Measurements from ENCODE around the gene PPP1R16B.

The PPP1R16B gene

DNA sequence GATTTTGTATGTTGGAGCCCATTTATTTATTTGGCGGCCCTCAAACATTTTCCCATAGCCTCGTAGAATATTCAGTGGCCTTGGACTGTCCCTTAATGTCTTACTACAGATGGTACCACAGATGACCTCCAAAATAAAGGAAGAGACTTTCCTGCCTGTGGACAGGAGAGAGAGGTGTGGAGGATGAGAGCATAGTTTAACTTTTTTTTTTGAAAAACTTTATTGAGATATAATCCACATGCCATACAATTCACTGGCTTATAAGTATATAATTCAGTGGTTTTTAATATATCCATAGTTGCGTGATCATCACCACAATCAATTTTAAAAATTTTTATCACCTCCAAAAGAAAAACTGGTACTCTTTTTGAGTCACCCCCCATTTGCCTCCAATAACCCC, 4.6 kb upstream of the PPP1R16B start:
- H4K91ac ChIP-seq (ENCODE audit: low read length) = no peak overlapping the region
- H4K8ac ChIP-seq (ENCODE audit: low read length) = no peak overlapping the region
- 100% methylated on average over 1 of the region's 3 CpGs for WGBS
- no peak overlapping the region for H2AK5ac ChIP-seq (ENCODE audit: low read length, severe bottlenecking)
- H3K14ac ChIP-seq (ENCODE audit: low read length in 2 of 2) = no peak overlapping the region
- H3K4me2 ChIP-seq (ENCODE audit: low read length, poor library complexity, severe bottlenecking) = no peak overlapping the region
- no peak for DNase-seq
- H3K23ac ChIP-seq (ENCODE audit: low read length in 2 of 2) = no peak overlapping the region
- no peak overlapping the region for H2BK12ac ChIP-seq (ENCODE audit: low read length in 2 of 2)
- H3K27me3 ChIP-seq (ENCODE audit: control insufficient read depth in 1 of 2, insufficient read depth in 1 of 2, low read length in 2 of 2) = peaks cover 22 to 31% of the 10 kb centered on the region in 2 experiments
- H3K18ac ChIP-seq (ENCODE audit: low read depth in 1 of 2, low read length in 2 of 2) = no peak overlapping the region
- H2AFZ ChIP-seq (ENCODE audit: low read depth, low read length) = no peak overlapping the region
- peaks cover 9% of the 10 kb centered on the region for H3K4me1 ChIP-seq (ENCODE audit: control insufficient read depth, insufficient read depth, low read depth, low read length)
- H3K27ac ChIP-seq (ENCODE audit: low read length, poor library complexity, severe bottlenecking) = no peak overlapping the region
- H2BK15ac ChIP-seq (ENCODE audit: low read depth, poor library complexity, severe bottlenecking) = no peak overlapping the region
- H3K9ac ChIP-seq (ENCODE audit: low read length) = no peak overlapping the region
- H3K9me3 ChIP-seq (ENCODE audit: control insufficient read depth, low read length) = no peaks in the 10 kb centered on the region
- no peak overlapping the region for H2BK5ac ChIP-seq (ENCODE audit: low read depth, low read length, poor library complexity, severe bottlenecking)
- no peak overlapping the region for H3K4me3 ChIP-seq (ENCODE audit: insufficient read depth in 1 of 2, low read depth in 1 of 2, low read length in 2 of 2)
- no peak overlapping the region for H2BK120ac ChIP-seq (ENCODE audit: low read depth, low read length)
- no peaks in the 10 kb centered on the region for H3K79me1 ChIP-seq (replicated peaks; ENCODE audit: low read length, poor library complexity, severe bottlenecking)
- no peaks in the 10 kb centered on the region for H3K36me3 ChIP-seq (ENCODE audit: control insufficient read depth in 1 of 2, insufficient read depth in 2 of 2, low read depth in 1 of 2, low read length in 2 of 2)
- no peak overlapping the region for H3K4ac ChIP-seq (ENCODE audit: low read depth in 1 of 2, low read length in 2 of 2)

DNA sequence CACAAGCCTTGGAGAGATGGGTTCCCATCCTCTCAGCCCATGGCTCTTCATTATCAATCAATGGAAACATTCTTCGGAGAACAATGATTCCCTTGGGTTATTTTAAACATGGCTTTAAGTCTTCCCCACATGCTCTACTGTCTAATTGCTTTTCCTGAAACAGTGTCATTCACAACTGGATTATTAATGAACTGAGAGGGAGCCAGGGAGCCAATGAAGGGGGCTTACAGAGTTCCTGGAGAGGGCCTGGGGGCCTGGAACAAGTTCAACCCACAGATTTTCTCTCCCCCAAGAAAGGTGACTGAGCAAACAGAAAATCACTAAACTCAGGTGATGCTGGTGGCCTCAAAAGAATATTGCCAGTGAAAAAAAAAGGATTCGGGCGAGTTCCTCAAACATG, 1.3 kb upstream of the PPP1R16B start:
- no peak for DNase-seq
- Histone ChIP-seq H3K4me2 (ENCODE audit: low read length, poor library complexity, severe bottlenecking) (no peak overlapping the region), H3K4me1 (ENCODE audit: control insufficient read depth, insufficient read depth, low read depth, low read length) (peaks cover 21% of the 10 kb centered on the region), H4K8ac (ENCODE audit: low read length) (no peak overlapping the region), H3K27me3 (ENCODE audit: control insufficient read depth in 1 of 2, insufficient read depth in 1 of 2, low read length in 2 of 2) (peaks cover 42 to 51% of the 10 kb centered on the region in 2 experiments), H3K36me3 (ENCODE audit: control insufficient read depth in 1 of 2, insufficient read depth in 2 of 2, low read depth in 1 of 2, low read length in 2 of 2) (no peaks in the 10 kb centered on the region), H3K9ac (ENCODE audit: low read length) (no peak overlapping the region), H3K4me3 (ENCODE audit: insufficient read depth in 1 of 2, low read depth in 1 of 2, low read length in 2 of 2) (no peak overlapping the region), H2BK12ac (ENCODE audit: low read length in 2 of 2) (no peak overlapping the region), H3K14ac (ENCODE audit: low read length in 2 of 2) (no peak overlapping the region), H3K23ac (ENCODE audit: low read length in 2 of 2) (no peak overlapping the region), H3K9me3 (ENCODE audit: control insufficient read depth, low read length) (no peaks in the 10 kb centered on the region), H2AFZ (ENCODE audit: low read depth, low read length) (no peak overlapping the region), H2AK5ac (ENCODE audit: low read length, severe bottlenecking) (no peak overlapping the region), H2BK5ac (ENCODE audit: low read depth, low read length, poor library complexity, severe bottlenecking) (no peak overlapping the region), H3K79me1 (replicated peaks; ENCODE audit: low read length, poor library complexity, severe bottlenecking) (no peaks in the 10 kb centered on the region), H3K4ac (ENCODE audit: low read depth in 1 of 2, low read length in 2 of 2) (no peak overlapping the region), H2BK120ac (ENCODE audit: low read depth, low read length) (no peak overlapping the region), H2BK15ac (ENCODE audit: low read depth, poor library complexity, severe bottlenecking) (no peak overlapping the region), H3K18ac (ENCODE audit: low read depth in 1 of 2, low read length in 2 of 2) (no peak overlapping the region), H4K91ac (ENCODE audit: low read length) (no peak overlapping the region), H3K27ac (ENCODE audit: low read length, poor library complexity, severe bottlenecking) (no peak overlapping the region)
- WGBS = 96% methylated on average over 2 of the region's 3 CpGs

DNA sequence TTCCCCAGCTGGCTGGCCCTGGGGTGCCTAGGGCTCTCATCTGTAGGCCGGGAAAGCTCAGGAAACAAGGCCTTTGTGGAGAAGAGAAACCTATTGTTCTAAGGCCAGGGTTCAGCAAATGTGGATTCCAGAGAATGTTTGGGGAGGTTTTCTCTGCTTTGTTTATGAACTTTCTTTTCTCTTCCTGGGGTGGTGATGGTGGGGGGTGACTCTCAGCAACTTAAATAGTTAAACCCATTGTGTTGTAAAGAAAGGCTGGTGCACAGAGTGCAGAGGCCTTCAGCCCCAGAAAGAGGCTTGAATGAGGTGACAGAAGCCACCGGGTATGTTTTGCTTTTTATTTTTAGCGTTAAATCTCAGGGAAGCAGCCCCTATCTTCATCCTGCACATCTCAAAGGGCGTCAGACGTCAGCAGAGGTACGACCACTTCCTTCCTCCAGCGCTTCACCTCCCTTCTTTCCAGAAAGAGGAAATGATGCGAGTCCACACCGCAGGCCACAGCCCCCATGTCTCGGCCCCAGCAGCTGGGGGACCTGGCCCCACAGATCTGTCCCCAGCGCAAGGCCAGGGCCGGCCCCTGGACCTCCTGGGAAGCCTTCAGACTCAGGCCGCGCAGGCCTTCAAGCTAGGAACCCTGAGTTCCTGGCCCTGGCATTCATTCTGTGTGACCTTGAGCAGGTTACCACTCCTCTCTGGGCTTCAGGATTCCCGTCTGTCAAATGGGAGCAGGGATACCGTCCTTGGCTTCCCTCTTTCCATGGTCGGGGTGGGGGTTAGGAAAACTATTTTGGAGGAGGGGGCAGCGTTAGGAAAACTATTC, 605 bp upstream of the PPP1R16B start:
- Histone ChIP-seq H3K36me3 (ENCODE audit: control insufficient read depth in 1 of 2, insufficient read depth in 2 of 2, low read depth in 1 of 2, low read length in 2 of 2) (no peaks in the 10 kb centered on the region), H3K9me3 (ENCODE audit: control insufficient read depth, low read length) (no peaks in the 10 kb centered on the region), H4K91ac (ENCODE audit: low read length) (no peak overlapping the region), H3K79me1 (replicated peaks; ENCODE audit: low read length, poor library complexity, severe bottlenecking) (no peaks in the 10 kb centered on the region), H2BK120ac (ENCODE audit: low read depth, low read length) (no peak overlapping the region), H3K18ac (ENCODE audit: low read depth in 1 of 2, low read length in 2 of 2) (no peak overlapping the region), H4K8ac (ENCODE audit: low read length) (no peak overlapping the region), H2BK5ac (ENCODE audit: low read depth, low read length, poor library complexity, severe bottlenecking) (no peak overlapping the region), H3K23ac (ENCODE audit: low read length in 2 of 2) (no peak overlapping the region), H2AK5ac (ENCODE audit: low read length, severe bottlenecking) (no peak overlapping the region), H3K14ac (ENCODE audit: low read length in 2 of 2) (no peak overlapping the region), H3K9ac (ENCODE audit: low read length) (no peak overlapping the region), H3K27ac (ENCODE audit: low read length, poor library complexity, severe bottlenecking) (no peak overlapping the region), H2AFZ (ENCODE audit: low read depth, low read length) (no peak overlapping the region), H3K4me2 (ENCODE audit: low read length, poor library complexity, severe bottlenecking) (peak overlapping the region; percentile 98), H2BK15ac (ENCODE audit: low read depth, poor library complexity, severe bottlenecking) (no peak overlapping the region), H3K4ac (ENCODE audit: low read depth in 1 of 2, low read length in 2 of 2) (no peak overlapping the region), H3K27me3 (ENCODE audit: control insufficient read depth in 1 of 2, insufficient read depth in 1 of 2, low read length in 2 of 2) (peaks cover 46 to 57% of the 10 kb centered on the region in 2 experiments), H2BK12ac (ENCODE audit: low read length in 2 of 2) (no peak overlapping the region), H3K4me1 (ENCODE audit: control insufficient read depth, insufficient read depth, low read depth, low read length) (peaks cover 21% of the 10 kb centered on the region), H3K4me3 (ENCODE audit: insufficient read depth in 1 of 2, low read depth in 1 of 2, low read length in 2 of 2) (peak overlapping the region in 1 of 2 experiments; percentile 58)
- no peak for DNase-seq
- 49% methylated on average over 18 of the region's 18 CpGs for WGBS

DNA sequence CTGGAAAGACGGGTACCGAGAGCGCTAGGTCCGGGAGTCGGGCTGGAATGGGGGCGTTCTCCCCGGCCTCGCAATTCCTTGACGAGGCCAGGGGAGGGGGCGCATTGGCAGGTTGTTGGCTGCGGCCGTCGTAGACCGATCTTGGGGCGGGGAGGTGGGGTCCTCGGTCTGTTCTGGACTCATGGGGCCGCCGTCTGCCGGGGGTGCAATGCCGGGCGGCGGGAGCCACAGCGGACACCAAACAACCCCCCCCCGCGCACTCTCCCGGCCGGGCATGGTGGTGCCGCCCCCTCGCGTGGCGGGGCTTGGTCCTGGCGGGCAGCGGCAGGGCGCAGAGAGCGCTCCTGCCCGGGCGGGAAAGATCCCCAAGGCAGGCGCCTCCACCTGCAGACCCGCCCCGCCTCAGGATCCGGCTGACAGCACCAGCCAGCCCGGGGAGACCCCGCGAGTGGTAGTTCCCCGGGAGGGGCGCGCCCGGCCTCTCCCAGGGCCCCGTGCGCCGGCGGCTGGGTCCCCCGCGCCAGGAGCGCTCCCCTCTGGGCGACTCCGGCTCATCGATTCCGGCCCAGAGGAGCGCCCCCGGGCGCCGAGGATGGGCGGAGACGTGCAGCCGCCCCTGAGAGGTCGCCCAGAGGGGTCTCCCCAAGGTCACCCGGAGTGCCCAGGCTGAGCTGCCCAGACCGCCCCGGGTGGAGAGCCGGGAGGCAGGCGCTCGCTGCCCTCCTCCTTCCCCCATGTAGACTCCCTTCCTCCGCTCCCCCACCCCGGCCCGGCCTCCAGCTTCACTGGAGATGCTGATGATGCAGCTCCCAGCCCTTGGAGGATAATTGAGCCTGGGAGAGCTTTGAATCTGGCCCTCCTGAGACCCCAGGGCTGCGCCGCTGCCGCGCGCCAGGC, 709 bp downstream of the PPP1R16B start:
- Histone ChIP-seq H2BK12ac (ENCODE audit: low read length in 2 of 2) (no peak overlapping the region), H3K9ac (ENCODE audit: low read length) (no peak overlapping the region), H3K4me1 (ENCODE audit: control insufficient read depth, insufficient read depth, low read depth, low read length) (peaks cover 21% of the 10 kb centered on the region), H3K18ac (ENCODE audit: low read depth in 1 of 2, low read length in 2 of 2) (no peak overlapping the region), H3K27me3 (ENCODE audit: control insufficient read depth in 1 of 2, insufficient read depth in 1 of 2, low read length in 2 of 2) (peaks cover 59 to 71% of the 10 kb centered on the region in 2 experiments), H4K91ac (ENCODE audit: low read length) (no peak overlapping the region), H2BK15ac (ENCODE audit: low read depth, poor library complexity, severe bottlenecking) (no peak overlapping the region), H3K4me2 (ENCODE audit: low read length, poor library complexity, severe bottlenecking) (peak overlapping the region; percentile 98), H3K4me3 (ENCODE audit: insufficient read depth in 1 of 2, low read depth in 1 of 2, low read length in 2 of 2) (peak overlapping the region; percentile 48 to 58), H4K8ac (ENCODE audit: low read length) (no peak overlapping the region), H2BK120ac (ENCODE audit: low read depth, low read length) (no peak overlapping the region), H2AK5ac (ENCODE audit: low read length, severe bottlenecking) (no peak overlapping the region), H3K79me1 (replicated peaks; ENCODE audit: low read length, poor library complexity, severe bottlenecking) (no peaks in the 10 kb centered on the region), H3K9me3 (ENCODE audit: control insufficient read depth, low read length) (no peaks in the 10 kb centered on the region), H2BK5ac (ENCODE audit: low read depth, low read length, poor library complexity, severe bottlenecking) (no peak overlapping the region), H3K4ac (ENCODE audit: low read depth in 1 of 2, low read length in 2 of 2) (no peak overlapping the region), H3K36me3 (ENCODE audit: control insufficient read depth in 1 of 2, insufficient read depth in 2 of 2, low read depth in 1 of 2, low read length in 2 of 2) (no peaks in the 10 kb centered on the region), H3K27ac (ENCODE audit: low read length, poor library complexity, severe bottlenecking) (no peak overlapping the region), H3K14ac (ENCODE audit: low read length in 2 of 2) (no peak overlapping the region), H3K23ac (ENCODE audit: low read length in 2 of 2) (no peak overlapping the region), H2AFZ (ENCODE audit: low read depth, low read length) (no peak overlapping the region)
- DNase-seq = no peak
- WGBS = under 1% methylated on average over 42 of the region's 81 CpGs
